ENCODE measurements around the gene GRAMD1B. TPM values are rescaled to one million over a fixed set of nuclear protein-coding genes. Genes with fewer than 3 reads are reported as not detected.
A peak's percentile ranks its signal among the peaks of the same experiment; 100 is the strongest.

The GRAMD1B gene
- total RNA-seq, 4 donors from 2014 or later, result 27.5 to 37.2 (median 30.6) TPM

DNA sequence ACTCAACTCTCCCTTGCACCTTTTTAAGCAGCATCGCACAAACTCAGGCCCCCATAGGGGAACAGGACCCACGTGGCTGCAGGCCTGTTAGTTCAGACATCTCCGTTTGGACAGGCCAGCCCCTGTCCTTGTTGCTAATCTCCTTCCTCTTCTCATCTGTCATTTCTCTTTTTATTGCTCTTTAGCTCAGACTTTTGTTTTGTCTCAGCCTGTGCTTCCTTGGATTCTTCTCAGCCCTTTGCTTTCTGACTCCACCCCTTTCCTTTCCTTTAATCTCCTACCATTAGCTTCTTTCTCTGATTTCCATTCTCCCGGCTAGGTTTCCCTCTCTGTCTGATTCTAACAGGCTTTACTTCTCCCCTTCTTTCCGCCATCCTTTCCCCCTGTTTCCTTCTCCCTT lies 155.6 kb downstream of the GRAMD1B start:
- peaks cover 0 to 13% (median 4%) of the 10 kb centered on the region in 4 donors for H3K4me1 ChIP-seq
- no peak overlapping the region for H3K27ac ChIP-seq
- no peak for TF ChIP-seq EP300 (IDR thresholded peaks at IDR 0.05)
- TF ChIP-seq, protein P1, sequence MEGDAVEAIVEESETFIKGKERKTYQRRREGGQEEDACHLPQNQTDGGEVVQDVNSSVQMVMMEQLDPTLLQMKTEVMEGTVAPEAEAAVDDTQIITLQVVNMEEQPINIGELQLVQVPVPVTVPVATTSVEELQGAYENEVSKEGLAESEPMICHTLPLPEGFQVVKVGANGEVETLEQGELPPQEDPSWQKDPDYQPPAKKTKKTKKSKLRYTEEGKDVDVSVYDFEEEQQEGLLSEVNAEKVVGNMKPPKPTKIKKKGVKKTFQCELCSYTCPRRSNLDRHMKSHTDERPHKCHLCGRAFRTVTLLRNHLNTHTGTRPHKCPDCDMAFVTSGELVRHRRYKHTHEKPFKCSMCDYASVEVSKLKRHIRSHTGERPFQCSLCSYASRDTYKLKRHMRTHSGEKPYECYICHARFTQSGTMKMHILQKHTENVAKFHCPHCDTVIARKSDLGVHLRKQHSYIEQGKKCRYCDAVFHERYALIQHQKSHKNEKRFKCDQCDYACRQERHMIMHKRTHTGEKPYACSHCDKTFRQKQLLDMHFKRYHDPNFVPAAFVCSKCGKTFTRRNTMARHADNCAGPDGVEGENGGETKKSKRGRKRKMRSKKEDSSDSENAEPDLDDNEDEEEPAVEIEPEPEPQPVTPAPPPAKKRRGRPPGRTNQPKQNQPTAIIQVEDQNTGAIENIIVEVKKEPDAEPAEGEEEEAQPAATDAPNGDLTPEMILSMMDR (IDR thresholded peaks at IDR 0.05), result no peak
- no peaks in the 10 kb centered on the region for H3K27me3 ChIP-seq
- 56 to 62% methylated on average over 5 of the region's 5 CpGs for WGBS, 2 donors
- DNase-seq (ENCODE audit: low spot score in 2 of 2), result no peak
- H3K4me3 ChIP-seq, result no peak overlapping the region
- no peaks in the 10 kb centered on the region for H3K9me3 ChIP-seq
- no peaks in the 10 kb centered on the region for H3K36me3 ChIP-seq

DNA sequence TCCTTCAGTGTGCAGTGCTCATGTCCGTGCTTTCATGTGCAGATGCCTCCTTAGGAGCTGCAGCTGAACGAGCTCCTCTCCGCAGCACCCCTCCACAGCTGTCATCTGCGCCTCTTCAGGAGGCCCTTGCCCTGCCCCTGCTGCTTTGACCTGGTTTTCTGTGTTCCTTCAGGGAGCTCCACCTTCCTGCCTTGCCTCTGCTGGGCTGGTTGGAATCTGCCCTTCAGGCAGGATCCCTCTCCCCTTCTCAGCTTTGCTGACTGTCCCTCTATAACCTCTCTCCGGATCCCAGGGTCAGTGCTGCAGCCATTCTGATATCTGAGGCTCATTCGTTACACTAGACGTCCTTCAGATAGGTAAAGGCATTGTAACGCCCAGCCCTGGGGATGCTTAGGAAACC lies 156.5 kb downstream of the GRAMD1B start:
- no peaks in the 10 kb centered on the region for H3K27me3 ChIP-seq
- H3K27ac ChIP-seq, result no peak overlapping the region
- no peaks in the 10 kb centered on the region for H3K9me3 ChIP-seq
- peaks cover 0 to 16% (median 4%) of the 10 kb centered on the region in 4 donors for H3K4me1 ChIP-seq
- DNase-seq (ENCODE audit: low spot score in 2 of 2), result no peak
- no peak for TF ChIP-seq EP300 (IDR thresholded peaks at IDR 0.05)
- TF ChIP-seq, protein P1 (IDR thresholded peaks at IDR 0.05), result no peak
- no peak for TF ChIP-seq POLR2A (IDR thresholded peaks at IDR 0.05)
- no peaks in the 10 kb centered on the region for H3K36me3 ChIP-seq
- H3K4me3 ChIP-seq, result no peak overlapping the region
- 78 to 83% methylated on average over 8 of the region's 8 CpGs for WGBS, 2 donors

DNA sequence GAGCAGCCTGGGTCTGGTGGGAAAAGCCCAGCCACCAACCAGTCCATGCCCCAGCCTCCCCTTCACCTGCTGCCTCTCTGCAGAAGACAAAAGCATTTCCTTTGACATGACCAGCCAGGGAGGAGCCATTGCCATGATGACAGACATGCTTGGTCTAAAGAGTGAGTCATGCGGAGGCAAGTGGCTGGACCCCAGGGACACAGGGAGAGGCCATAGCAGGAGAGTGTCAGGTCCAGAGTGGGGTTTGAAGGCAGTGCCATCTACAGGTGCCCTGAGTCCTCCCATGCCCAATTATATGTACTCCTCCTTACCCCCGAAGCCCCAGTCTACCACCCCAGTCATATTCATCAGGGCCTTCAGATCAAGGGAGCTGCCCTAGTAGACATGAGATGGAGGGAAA lies 157.0 kb downstream of the GRAMD1B start:
- Histone ChIP-seq H3K27ac (peak overlapping the region in 1 of 4 donors; percentile 59), H3K4me1 (peaks cover 0 to 16% (median 4%) of the 10 kb centered on the region in 4 donors), H3K4me3 (no peak overlapping the region), H3K36me3 (no peaks in the 10 kb centered on the region), H3K27me3 (no peaks in the 10 kb centered on the region), H3K9me3 (no peaks in the 10 kb centered on the region)
- WGBS, 2 donors, result 94 to 100% methylated on average over 2 of the region's 2 CpGs
- TF ChIP-seq, protein P1 (IDR thresholded peaks at IDR 0.05), result no peak
- no peak for TF ChIP-seq POLR2A (IDR thresholded peaks at IDR 0.05)
- no peak for TF ChIP-seq EP300 (IDR thresholded peaks at IDR 0.05)
- no peak for DNase-seq (ENCODE audit: low spot score in 2 of 2)

DNA sequence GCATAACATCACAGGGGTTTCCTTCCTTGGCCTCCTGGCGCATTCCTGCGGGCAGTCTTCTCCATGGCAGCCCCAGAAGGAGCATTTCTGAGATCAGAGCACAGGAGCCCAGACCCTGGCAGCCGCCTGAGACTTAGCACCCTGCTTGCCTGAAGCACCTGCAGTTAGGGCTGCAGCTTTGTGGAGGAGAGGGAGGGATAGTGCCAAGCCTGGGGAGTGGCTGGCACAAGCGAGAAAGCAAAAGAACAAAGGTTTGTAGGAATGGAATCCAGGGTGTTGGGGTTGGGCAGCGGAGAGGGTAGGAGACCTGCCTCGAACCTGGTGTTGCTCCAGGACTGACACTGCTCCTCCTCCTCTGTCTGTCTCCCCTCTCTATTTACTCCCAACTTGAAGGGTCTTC lies 157.5 kb downstream of the GRAMD1B start:
- Histone ChIP-seq H3K4me1 (peaks cover 0 to 16% (median 4%) of the 10 kb centered on the region in 4 donors), H3K27ac (peak overlapping the region in 1 of 4 donors; percentile 59), H3K4me3 (no peak overlapping the region), H3K27me3 (no peaks in the 10 kb centered on the region), H3K36me3 (no peaks in the 10 kb centered on the region), H3K9me3 (no peaks in the 10 kb centered on the region)
- no peak for DNase-seq (ENCODE audit: low spot score in 2 of 2)
- TF ChIP-seq EP300 (IDR thresholded peaks at IDR 0.05) (no peak), POLR2A (IDR thresholded peaks at IDR 0.05) (no peak)
- TF ChIP-seq, protein P1 (IDR thresholded peaks at IDR 0.05), result no peak
- WGBS, 2 donors, result 90 to 91% methylated on average over 6 of the region's 6 CpGs

DNA sequence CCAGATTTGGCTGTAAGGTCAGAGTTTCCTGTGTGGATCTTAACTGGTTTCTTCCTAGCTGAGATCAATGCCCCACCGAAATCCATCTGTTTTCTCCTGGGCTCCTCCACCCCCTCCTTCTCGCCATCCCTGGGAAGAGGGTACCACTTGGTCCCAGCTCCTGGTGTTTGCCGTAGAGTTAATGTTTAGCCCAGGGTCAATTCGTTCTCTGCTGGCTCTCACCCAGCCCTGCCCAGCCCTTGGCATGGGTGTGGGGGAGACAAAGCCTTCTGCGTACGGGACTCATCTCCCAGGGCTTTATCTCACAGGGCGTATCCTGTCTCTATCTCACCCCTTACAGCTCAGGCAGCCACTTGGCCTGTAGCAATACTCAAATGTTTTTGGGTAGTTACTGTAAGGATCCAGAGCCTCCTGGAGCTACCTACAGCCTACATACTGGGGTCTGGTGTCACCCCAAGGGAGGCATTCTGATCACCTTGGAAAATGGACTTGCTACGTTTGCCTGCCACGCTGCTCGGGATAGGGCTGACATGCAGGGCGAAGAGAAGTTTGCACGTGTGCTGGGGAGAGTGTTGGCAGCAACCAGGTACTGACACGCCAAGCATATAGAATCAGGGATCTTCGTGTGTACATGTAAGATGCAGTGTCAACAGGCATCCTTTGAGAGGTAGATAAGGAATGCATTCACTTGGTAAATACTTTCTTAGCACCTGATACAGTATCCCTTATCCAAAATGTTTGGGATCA lies 158.2 kb downstream of the GRAMD1B start:
- Histone ChIP-seq H3K4me3 (no peak overlapping the region), H3K4me1 (peaks cover 0 to 16% (median 4%) of the 10 kb centered on the region in 4 donors), H3K9me3 (no peaks in the 10 kb centered on the region), H3K27ac (no peak overlapping the region), H3K27me3 (no peaks in the 10 kb centered on the region), H3K36me3 (no peaks in the 10 kb centered on the region)
- DNase-seq (ENCODE audit: low spot score in 2 of 2), result no peak
- 85% methylated on average over 13 to 14 of the region's 14 CpGs for WGBS, 2 donors
- no peak for TF ChIP-seq EP300 (IDR thresholded peaks at IDR 0.05)
- TF ChIP-seq, protein P1 (IDR thresholded peaks at IDR 0.05), result no peak
- TF ChIP-seq POLR2A (IDR thresholded peaks at IDR 0.05), result no peak

Measured in tibial nerve (tissue), 4 donors.